Activated T-cell treated with anti-CD3 and anti-CD28 coated beads, Interleukin-2, amount 50 U/mL, for 4 hours (primary cell): Measurements from ENCODE around the gene RASGRF2. TPM values are rescaled to one million over a fixed set of nuclear protein-coding genes. Genes with fewer than 3 reads are reported as not detected.
"Not testable (repeated sequence)": the region's sequence is repeated elsewhere in the genome, so short reads cannot be mapped to it uniquely, and the experiment has no call there.

Experiments used
- ATAC-seq, 2 donors: fragments of 200-7000 bp; cut with Tn5 transposase; one replicate each; pipeline ENCODE4 v1.10.0; 2021
- DNase-seq: peaks from one replicate; pipeline ENCODE4 v3.0.0-alpha.2; 2020
- H3K27me3 Mint-ChIP-seq: one replicate; pipeline ENCODE4 v1.8.0; 2021; ENCODE audit warnings: low read depth, mixed read lengths
- H3K36me3 Mint-ChIP-seq: one replicate; pipeline ENCODE4 v1.8.0; 2022; ENCODE audit warnings: mixed read lengths; ENCODE audit not compliant: insufficient read depth
- H3K4me1 Mint-ChIP-seq: one replicate; pipeline ENCODE4 v1.8.0; 2021; ENCODE audit warnings: low read depth, mixed read lengths
- H3K4me3 Mint-ChIP-seq: one replicate; pipeline ENCODE4 v1.8.0; 2021; ENCODE audit warnings: mild to moderate bottlenecking, moderate library complexity, mixed read lengths
- H3K9me3 Mint-ChIP-seq: one replicate; pipeline ENCODE4 v1.8.0; 2021; ENCODE audit warnings: mixed read lengths
- total RNA-seq, 3 donors: library from RNA; stranded (reverse); gene quantifications; one replicate each; pipeline ENCODE4 v1.2.1, GENCODE V29; 2021

Gene RASGRF2
- total RNA-seq, 3 donors from 2014 or later = 5.6 to 8.6 (median 7.5) TPM

- H3K4me1 Mint-ChIP-seq, H3K9me3 Mint-ChIP-seq, H3K27me3 Mint-ChIP-seq, H3K4me3 Mint-ChIP-seq, DNase-seq, ATAC-seq: not testable (repeated sequence)
- H3K36me3 Mint-ChIP-seq = peaks cover 40% of the 10 kb centered on the region
These were observed 302.6 kb downstream of the RASGRF2 start for GRCh38 chr5:81262796-81263195.

- Mint-ChIP-seq H3K27me3 (no peaks in the 10 kb centered on the region), H3K4me3 (no peak overlapping the region), H3K9me3 (peaks cover 2% of the 10 kb centered on the region), H3K36me3 (peaks cover 33% of the 10 kb centered on the region), H3K4me1 (peaks cover 10% of the 10 kb centered on the region)
- ATAC-seq (no peak), DNase-seq (no peak)
These were observed 304.9 kb downstream of the RASGRF2 start for GRCh38 chr5:81265101-81265500.

DNA sequence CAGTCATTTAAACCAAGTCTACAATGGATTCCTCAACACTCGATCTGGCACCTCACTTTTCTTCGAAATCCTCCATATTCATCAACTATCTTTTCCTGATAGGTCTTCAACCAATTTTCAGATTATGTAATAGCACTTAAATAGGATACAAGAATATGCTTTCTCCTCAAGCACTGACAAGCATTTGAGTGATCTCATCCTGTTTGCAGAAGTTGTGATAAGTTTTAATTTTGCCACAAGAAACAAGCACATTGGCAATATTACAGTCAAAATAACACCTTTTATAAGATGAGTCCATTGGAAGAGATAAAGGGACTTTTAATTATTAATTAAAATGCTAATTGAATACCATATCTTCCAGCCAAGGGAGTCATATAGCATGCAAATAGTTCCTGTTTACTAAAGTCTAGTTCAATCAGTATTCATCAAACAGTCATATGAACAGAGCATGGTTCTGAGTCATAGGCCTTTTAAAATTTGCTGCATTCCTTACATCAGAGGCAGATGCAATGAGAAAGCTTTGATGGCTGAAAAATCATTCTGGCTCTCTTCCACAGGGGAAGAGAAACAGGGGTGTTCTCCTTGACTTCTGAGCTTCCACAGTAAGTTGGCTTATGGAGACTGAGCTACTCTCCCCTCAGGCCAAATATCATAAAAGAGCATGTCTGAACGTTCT is 308.5 kb downstream of the RASGRF2 start:
- ATAC-seq (no peak), DNase-seq (no peak)
- H3K4me3 Mint-ChIP-seq = no peak overlapping the region
- no peaks in the 10 kb centered on the region for H3K27me3 Mint-ChIP-seq
- H3K4me1 Mint-ChIP-seq = peaks cover 12% of the 10 kb centered on the region
- H3K9me3 Mint-ChIP-seq = peaks cover 23% of the 10 kb centered on the region
- H3K36me3 Mint-ChIP-seq = peaks cover 37% of the 10 kb centered on the region

- Mint-ChIP-seq H3K27me3 (no peaks in the 10 kb centered on the region), H3K4me1 (peaks cover 12% of the 10 kb centered on the region), H3K36me3 (peaks cover 39% of the 10 kb centered on the region)
These were observed 309.7 kb downstream of the RASGRF2 start for GRCh38 chr5:81269751-81270393.

DNA sequence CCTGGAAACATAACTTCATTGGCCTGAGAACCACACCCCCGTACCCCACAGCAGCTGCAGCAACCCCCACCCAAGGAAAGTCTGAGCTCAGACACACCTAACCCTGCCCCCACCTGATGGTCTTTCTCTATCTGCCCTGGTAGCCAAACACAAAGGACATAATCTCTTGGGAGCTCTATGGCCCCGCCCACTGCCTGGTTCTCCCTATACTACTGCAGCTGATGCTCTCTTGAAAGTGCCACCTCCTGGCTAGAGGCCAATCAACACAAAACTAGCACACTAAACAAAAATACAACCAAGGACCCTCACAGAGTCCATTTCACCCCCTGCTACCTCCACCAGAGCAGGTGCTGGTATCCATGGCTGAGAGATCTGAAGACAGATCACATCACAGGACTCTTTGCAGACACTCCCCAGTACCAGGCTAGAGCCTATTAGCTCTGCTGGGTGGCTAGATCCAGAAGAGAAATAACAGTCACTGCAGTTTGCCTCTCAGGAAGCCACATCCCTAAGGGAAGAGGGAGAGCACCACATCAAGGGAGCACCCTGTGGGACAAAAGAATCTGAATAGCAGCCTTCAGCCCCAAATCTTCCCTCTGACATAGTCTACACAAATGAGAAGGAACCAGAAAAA is 310.3 kb downstream of the RASGRF2 start:
- not testable (repeated sequence) for DNase-seq, H3K4me3 Mint-ChIP-seq, ATAC-seq, H3K27me3 Mint-ChIP-seq
- Mint-ChIP-seq H3K36me3 (peaks cover 38% of the 10 kb centered on the region), H3K4me1 (peaks cover 12% of the 10 kb centered on the region), H3K9me3 (peaks cover 33% of the 10 kb centered on the region)

More at GRCh38 chr5:81269751-81270393, 309.7 kb downstream of the RASGRF2 start:
- DNase-seq (no peak), ATAC-seq (no peak)
- H3K4me3 Mint-ChIP-seq = no peak overlapping the region
- H3K9me3 Mint-ChIP-seq = peaks cover 33% of the 10 kb centered on the region
